KOPT-K1 (cell line): ENCODE data around the gene CARTPT.

ENCODE experiments used
- H3K27ac ChIP-seq: fragments of 200-600 bp; sonication (generic); 2 replicates; pipeline ENCODE4 v1.5.1; 2016; ENCODE audit warnings: antibody characterized with exemption, mild to moderate bottlenecking, low read depth, low read length; ENCODE audit not compliant: poor library complexity, severe bottlenecking
- H3K36me3 ChIP-seq: fragments of 200-600 bp; sonication (generic); 2 replicates; pipeline ENCODE4 v1.5.1; 2017; ENCODE audit warnings: antibody characterized with exemption, mild to moderate bottlenecking, low read length, moderate library complexity; ENCODE audit not compliant: insufficient read depth
- H3K9me3 ChIP-seq: fragments of 200-600 bp; sonication (generic); 2 replicates; pipeline ENCODE4 v1.5.1; 2017; ENCODE audit warnings: antibody characterized with exemption, low read length, mild to moderate bottlenecking; ENCODE audit not compliant: insufficient read depth, poor library complexity, severe bottlenecking

Gene CARTPT

GRCh38 chr5:71751422-71751821, 32.3 kb downstream of the CARTPT start:
- no peaks in the 10 kb centered on the region for H3K36me3 ChIP-seq
- H3K27ac ChIP-seq = no peak overlapping the region
- H3K9me3 ChIP-seq = no peaks in the 10 kb centered on the region

DNA sequence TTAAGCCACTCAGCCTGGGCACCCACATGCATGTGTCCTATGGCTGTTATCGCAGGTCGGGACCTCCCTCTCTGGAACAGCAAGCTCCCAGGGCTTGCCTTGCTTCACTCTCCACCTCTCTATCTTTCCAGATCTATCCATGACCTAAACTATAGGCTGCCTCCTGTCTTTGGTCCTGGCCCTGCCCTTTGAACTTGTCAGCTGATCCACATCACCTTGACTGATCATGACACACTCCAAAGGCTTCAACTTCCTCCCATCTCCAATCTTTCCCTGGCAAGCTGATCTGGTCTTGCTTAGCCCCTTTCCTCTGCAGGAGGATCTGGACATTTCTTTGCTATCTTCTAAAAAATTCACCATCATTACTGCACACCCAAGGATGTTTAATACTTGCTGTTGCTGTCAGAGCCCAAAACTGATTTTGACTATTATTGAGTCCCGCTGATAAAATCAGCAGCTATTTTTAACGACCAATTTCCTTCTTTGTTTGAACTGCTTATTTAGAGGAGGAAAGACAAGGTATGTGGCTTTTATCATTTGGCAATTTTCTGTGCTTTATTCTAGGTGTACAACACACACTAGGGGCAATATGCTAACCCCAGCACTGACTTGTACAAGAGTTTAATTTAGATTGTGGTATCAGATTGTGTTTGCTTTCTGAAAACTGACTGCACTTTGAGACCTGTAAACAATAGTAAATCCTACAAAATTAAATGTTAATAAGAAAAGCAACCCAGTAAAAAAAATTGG, 33.5 kb downstream of the CARTPT start:
- H3K36me3 ChIP-seq = no peaks in the 10 kb centered on the region
- no peaks in the 10 kb centered on the region for H3K9me3 ChIP-seq
- H3K27ac ChIP-seq = no peak overlapping the region

DNA sequence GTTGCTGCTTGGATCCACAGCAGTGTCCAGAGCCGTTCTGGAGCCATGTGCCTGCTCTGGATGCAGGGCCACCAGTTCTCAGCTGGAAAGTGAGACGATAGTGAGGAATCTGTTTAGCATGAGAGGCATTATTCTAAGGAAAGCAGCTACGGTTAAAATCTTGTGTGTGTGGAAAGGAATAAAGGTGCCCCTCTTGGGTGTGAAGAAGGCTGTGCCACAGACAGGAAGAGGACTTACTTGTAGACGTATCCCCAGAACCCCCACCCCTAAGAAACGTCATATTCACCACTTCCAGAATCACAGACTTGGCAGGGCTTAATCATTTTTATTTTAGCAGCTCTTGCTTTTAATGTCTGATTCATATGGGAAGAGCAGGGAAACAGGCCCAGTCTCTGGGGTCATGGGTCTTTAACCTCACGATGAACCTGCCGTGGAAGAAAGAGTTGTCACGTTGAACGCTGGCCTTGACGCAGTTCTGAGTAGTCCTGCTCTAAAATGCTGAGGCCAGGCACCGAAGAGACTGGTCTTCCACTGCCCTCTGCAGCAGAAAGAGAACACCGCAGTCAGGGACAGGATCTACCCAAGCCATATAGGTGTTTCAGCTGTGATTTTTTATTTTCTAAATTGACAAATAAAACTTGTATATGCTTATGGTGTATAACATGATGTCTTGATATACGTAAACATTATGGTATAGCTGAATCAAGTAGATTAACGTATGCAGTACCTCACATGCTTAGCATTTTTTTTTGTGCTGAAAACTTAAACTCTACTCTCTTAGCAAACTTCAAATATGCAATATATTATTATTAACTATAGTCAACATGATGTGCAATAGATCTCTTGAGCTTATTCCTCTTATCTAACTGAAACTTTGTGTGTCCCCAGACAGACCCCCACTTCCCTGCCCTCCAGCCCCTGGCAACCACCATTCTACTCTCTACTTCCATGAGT, 38.8 kb downstream of the CARTPT start:
- H3K27ac ChIP-seq = no peak overlapping the region
- H3K9me3 ChIP-seq = no peaks in the 10 kb centered on the region
- no peaks in the 10 kb centered on the region for H3K36me3 ChIP-seq

DNA sequence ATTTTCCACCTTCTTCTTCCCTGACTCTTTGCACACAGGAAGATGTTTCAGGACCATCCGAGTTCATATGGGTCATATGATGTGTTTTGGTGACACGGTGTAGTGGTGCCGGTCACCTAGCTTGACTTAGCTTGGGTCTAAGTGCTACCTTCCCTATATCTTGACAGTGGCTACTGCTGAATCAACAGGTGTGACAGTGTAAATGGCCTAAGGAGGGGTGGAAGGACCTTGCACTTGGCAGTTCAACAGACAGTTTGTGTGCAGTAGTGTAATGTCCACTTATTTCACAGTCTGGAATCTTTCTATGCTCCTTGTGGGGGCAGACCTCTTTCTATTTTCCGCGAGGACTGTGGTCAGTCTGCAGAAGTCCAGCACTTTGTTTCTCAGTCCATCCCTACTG, 43.8 kb downstream of the CARTPT start:
- Histone ChIP-seq H3K27ac (no peak overlapping the region), H3K36me3 (no peaks in the 10 kb centered on the region), H3K9me3 (no peaks in the 10 kb centered on the region)

DNA sequence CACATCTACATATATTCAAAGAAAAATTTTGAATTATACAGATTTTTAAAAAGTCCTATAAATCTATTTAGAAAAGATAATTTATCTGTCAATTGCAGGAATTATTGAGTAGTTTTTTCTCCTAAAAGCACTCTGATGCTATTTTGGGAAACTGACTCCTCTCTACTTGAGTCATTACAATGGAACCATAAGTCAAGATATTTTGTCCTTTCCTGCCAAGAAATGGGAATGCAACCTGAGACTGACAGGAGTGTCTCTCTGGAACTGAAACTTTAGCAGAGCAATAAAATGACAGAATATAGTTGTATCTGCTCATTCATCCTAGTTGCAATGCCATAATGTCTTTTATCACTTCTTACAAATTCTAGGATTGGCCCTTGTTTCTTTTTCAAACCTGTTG, 48.6 kb downstream of the CARTPT start:
- Histone ChIP-seq H3K9me3 (no peaks in the 10 kb centered on the region), H3K36me3 (no peaks in the 10 kb centered on the region), H3K27ac (no peak overlapping the region)

- H3K36me3 ChIP-seq = no peaks in the 10 kb centered on the region
- no peaks in the 10 kb centered on the region for H3K9me3 ChIP-seq
- no peak overlapping the region for H3K27ac ChIP-seq
These were observed 50.2 kb downstream of the CARTPT start for GRCh38 chr5:71769287-71769686.

DNA sequence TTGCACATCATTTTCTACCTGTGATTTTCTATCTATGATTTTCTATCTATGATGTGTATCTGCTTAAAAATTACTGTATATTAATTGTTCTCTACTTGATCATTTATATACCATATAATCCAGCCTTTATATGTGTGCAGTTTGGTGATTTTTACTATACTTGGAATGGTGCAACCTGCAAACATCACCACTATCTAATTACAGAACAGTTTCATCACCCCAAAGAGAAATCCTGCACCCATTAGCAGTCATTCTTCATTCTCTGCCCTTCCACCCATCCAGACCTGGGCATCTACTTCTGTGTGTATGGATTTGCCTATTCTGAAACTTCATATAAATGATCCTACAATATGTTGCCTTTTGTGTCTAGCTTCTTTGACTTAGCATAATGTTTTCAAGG, 51.3 kb downstream of the CARTPT start:
- no peaks in the 10 kb centered on the region for H3K36me3 ChIP-seq
- H3K27ac ChIP-seq = no peak overlapping the region
- no peaks in the 10 kb centered on the region for H3K9me3 ChIP-seq
